GM12864 (cell line): ENCODE data around the gene RIPPLY2.
A peak's percentile ranks its signal among the peaks of the same experiment; 100 is the strongest.

Experiments used
- DNase-seq: peaks from one replicate; pipeline ENCODE4 v3.0.0-alpha.2; 2011; ENCODE audit warnings: low read depth
- H3K4me3 ChIP-seq: 2 replicates; pipeline ENCODE4 v1.5.1; 2011; ENCODE audit warnings: mild to moderate bottlenecking, low read depth, low read length, control low read depth
- TF ChIP-seq, protein P1 (sequence below): IDR thresholded peaks from 2 replicates; pipeline ENCODE4 v1.5.1; 2011; ENCODE audit warnings: low read depth, mild to moderate bottlenecking, moderate library complexity, low read length, control low read depth, inconsistent platforms; ENCODE audit errors: missing control alignments

Gene RIPPLY2

DNA sequence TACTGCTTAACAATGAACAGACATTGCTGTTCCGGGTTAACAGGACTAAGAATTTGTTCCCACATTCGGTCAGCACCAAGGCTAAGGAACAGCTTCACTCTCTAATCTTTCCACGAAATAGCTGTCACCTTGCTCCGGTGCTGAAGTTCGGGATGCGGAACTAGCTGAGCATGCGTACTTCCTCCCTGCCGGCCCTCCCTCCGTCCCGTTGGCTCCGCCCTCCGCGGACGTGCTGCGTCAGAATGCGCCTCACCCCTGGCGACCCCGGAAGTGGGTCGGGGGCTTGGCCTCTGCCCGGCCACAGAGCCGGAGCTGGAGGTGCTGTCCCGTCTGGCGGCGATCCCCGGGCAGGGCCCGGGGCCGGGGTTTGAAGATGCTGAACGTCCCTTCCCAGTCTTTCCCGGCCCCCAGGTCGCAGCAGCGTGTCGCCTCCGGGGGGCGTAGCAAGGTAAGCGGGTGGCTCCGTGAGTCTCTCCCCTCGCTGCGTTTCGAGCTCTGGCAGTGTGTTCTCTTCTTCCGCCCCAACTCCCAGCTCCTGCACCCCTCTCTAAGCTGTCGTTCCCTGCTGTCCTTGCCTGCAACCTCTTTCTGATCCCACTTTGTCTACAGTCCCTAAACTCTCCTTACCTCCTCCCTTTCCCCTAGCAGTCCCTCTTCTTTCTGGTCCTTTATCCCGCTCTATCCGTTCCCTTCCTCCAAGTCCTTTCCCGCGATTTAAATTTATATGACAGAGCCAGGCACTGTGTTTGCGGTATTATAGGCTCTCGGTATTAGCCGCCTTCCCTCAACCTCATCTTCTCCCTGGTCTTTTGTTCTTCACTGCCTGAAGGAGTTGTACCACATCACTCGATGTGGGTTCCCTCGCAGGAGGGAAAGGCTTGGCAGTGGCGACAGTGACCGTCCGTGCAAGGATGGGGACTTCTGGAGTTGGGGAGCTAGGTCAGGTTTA lies 6.5 kb downstream of the RIPPLY2 start, which contains the start of gene CYB5R4:
CYB5R4 (plus strand) TSS at position 280 of the 949 bp plus-strand sequence; CDS start at position 374, 94 bp downstream.
- DNase-seq = peak; percentile 78
- H3K4me3 ChIP-seq = peak within 1 kb of the TSS; percentile 83
- TF ChIP-seq, protein P1, sequence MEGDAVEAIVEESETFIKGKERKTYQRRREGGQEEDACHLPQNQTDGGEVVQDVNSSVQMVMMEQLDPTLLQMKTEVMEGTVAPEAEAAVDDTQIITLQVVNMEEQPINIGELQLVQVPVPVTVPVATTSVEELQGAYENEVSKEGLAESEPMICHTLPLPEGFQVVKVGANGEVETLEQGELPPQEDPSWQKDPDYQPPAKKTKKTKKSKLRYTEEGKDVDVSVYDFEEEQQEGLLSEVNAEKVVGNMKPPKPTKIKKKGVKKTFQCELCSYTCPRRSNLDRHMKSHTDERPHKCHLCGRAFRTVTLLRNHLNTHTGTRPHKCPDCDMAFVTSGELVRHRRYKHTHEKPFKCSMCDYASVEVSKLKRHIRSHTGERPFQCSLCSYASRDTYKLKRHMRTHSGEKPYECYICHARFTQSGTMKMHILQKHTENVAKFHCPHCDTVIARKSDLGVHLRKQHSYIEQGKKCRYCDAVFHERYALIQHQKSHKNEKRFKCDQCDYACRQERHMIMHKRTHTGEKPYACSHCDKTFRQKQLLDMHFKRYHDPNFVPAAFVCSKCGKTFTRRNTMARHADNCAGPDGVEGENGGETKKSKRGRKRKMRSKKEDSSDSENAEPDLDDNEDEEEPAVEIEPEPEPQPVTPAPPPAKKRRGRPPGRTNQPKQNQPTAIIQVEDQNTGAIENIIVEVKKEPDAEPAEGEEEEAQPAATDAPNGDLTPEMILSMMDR = peak; percentile 64

DNA sequence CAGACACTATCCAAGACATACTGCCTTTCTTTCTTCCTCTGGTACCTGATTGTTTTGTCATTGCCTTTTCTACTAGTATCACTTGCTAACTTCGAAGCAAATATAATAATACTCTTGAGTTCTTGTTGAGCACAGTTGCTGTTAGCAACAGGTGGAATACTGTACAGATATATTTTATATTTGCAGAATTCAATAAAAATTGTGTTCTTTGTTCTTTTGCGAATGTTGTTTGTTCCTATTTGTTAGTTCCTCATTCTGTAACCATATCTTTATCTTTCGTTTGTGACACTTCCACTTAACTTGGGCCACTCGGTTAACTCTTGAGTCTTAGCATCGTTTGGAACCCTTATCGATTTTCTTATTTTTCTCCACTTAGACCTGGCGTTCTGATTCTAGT lies 7.2 kb downstream of the RIPPLY2 start:
- DNase-seq = no peak
- TF ChIP-seq, protein P1 = no peak
- peak overlapping the region; percentile 83 for H3K4me3 ChIP-seq

DNA sequence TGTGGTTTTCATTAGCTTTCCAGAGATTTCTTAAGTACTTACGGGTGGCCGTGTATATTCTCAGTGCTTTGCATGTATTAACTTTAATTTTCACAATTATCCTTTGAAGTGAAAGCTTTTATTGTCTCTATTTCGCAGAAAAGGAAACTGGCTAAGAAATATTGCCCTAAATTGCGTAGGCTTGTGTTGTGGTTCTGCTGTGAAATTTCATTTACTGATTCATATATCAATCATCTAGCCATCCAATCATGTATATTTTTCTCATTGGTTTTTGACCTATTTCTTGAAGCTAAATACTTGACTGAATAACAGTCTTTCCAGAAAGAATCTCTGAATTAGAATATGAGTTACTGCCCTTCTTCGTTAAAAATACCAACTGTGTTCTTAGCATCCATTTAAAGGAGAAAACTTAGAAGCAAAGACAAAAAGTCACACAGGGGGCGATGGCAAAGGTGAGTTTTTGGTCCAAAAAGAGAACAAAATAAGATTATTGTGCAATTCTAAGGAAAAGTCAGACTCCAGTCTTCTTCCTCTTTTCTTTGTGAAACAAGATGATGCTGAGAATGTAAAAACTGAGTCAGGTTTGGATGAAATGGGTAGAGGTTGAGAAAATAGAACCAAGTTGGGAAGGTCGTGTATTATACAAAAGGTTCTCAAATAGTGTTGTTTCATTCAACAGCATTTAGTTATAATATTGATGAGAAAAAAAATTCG lies 7.8 kb downstream of the RIPPLY2 start:
- TF ChIP-seq, protein P1 = no peak
- DNase-seq = no peak
- H3K4me3 ChIP-seq = peak overlapping the region; percentile 83

DNA sequence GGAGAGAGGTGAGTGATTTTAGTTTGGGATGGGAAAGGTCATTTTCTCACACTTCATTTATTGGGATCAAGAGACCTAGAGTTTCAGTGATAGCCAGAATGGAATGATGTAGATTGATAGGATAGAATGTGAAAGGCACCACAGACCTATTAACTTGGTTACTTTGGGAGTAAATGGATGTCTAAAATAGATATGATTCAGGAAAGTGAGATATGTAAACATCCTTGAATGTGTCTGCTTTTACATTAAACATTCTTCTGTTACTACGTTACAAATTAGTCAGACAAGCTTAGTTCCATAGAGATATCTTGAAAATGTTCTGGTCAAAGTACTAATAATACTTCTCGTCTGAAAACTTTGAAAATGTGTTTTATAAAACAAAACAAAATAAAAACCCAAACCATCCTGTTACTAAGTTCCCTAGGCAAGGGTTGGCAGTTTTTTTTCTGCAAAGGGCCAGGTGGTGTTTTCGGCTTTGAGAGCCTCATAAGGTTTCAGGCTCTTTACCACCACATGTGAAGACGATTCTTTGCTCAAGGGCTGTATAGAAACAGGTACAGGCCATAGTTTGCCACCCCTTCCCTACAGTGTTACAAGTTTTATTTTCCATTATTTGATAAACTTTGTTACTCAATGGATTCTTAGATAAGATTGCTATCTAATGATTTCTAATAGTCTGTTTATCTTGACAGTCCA lies 9.8 kb downstream of the RIPPLY2 start:
- no peak overlapping the region for H3K4me3 ChIP-seq
- TF ChIP-seq, protein P1 = no peak
- no peak for DNase-seq

DNA sequence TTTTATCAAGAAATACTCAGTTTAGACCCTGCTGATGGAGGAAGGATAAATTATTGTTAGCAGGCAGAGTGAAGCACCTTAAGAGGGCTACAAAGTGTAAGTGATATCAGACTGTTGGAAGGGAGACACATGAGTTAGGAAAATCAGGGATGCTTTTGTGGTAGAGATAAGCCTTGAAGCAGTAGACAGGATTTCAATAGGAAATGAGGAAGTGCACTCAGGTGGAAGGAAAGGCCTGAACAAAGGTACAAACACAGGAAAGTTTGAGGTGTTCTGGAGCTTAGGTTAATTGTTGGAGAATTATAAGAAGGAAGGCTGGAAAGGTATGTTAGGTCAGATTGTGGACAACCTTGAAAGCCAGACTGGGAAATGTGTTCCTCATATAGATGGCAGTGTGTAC lies 13.9 kb downstream of the RIPPLY2 start:
- no peak overlapping the region for H3K4me3 ChIP-seq

DNA sequence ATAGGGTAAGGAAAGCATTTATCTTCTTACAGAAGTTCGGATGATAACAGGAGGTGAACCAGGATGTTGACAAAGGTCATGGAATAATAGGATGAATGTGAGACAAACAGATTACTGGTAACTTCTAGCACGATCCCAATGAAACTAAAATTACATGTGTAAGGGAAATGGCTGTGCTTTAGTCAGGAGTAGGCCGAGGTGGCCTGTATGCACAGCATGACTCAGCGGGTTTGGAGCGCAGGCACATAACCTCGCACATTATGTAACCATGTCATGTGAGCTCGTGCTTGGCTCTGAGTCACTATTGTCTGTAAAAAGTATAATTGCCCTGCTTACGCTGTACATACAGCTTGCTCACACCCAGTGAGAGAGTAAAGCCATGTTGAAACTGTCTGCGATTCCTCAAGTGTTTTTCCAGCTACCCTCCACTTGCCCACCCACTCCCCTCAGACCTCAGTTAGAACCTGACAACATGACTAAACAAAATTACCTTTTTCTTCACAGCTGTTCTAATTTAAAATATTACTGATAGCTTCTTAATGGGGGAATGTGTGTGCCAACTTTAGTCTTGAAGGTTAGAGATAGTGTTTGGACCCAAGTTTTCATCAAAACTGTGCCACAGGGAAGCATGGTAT lies 14.5 kb downstream of the RIPPLY2 start:
- H3K4me3 ChIP-seq = no peak overlapping the region
- no peak for DNase-seq
- TF ChIP-seq, protein P1 = no peak

More for the DNA sequence above, 13.9 kb downstream of the RIPPLY2 start:
- no peak for DNase-seq
- TF ChIP-seq, protein P1 = no peak
